Peyer's patch (tissue), 4 donors: ENCODE measurements around the gene NFE2L3. TPM values are rescaled to one million over a fixed set of nuclear protein-coding genes. Genes with fewer than 3 reads are reported as not detected.
"Not testable (repeated sequence)": the region's sequence is repeated elsewhere in the genome, so short reads cannot be mapped to it uniquely, and the experiment has no call there.

Experiments
- DNase-seq, 3 donors: peaks; one replicate each; pipeline ENCODE4 v3.0.0-alpha.2; 2017 to 2019
- H3K27ac ChIP-seq, 4 donors: fragments of 200-600 bp; sonication (generic); one replicate each; pipeline ENCODE4 v1.5.1; 2016 to 2019
- H3K27me3 ChIP-seq, 2 donors: fragments of 200-600 bp; sonication (generic); one replicate each; pipeline ENCODE4 v1.5.1; 2019
- H3K36me3 ChIP-seq, 3 donors: fragments of 200-600 bp; sonication (generic); one replicate each; pipeline ENCODE4 v1.5.1; 2016 to 2019
- H3K4me1 ChIP-seq, 4 donors: fragments of 200-600 bp; sonication (generic); one replicate each; pipeline ENCODE4 v1.5.1; 2016 to 2019
- H3K4me3 ChIP-seq, 4 donors: fragments of 200-600 bp; sonication (generic); 1 replicate in 3 of 4; 2 replicates in 1 of 4; pipeline ENCODE4 v1.5.1; 2016 to 2019; ENCODE audit warnings: mild to moderate bottlenecking in 1 of 4
- H3K9me3 ChIP-seq, 4 donors: fragments of 200-600 bp; sonication (generic); one replicate each; pipeline ENCODE4 v1.5.1; 2016 to 2019; ENCODE audit warnings: mild to moderate bottlenecking in 1 of 4
- CTCF ChIP-seq, 6 experiments: fragments of 450-650 bp in 4 of 6; fragments of 200-600 bp in 2 of 6; sonication (generic) in 1 of 6; IDR thresholded peaks; one replicate each; pipeline ENCODE4 v1.5.1; 2017 to 2019; ENCODE audit warnings: antibody characterized with exemption in 6 of 6, mild to moderate bottlenecking in 3 of 6, moderate library complexity in 1 of 6
- POLR2A ChIP-seq, 2 donors: fragments of 450-650 bp; IDR thresholded peaks; one replicate each; pipeline ENCODE4 v1.5.1; 2017; ENCODE audit warnings: antibody characterized with exemption in 2 of 2, mild to moderate bottlenecking in 2 of 2, moderate library complexity in 2 of 2
- total RNA-seq, 4 donors: library from RNA; depleted of rRNA; stranded (reverse); fragments of >200 nt; gene quantifications; one replicate each; pipeline ENCODE4 v1.1.0, GENCODE V29; 2016

Gene NFE2L3
- total RNA-seq, 4 donors from 2014 or later: 5.3 to 10.5 (median 6.6) TPM

- H3K27ac ChIP-seq: no peak overlapping the region
- no peak for DNase-seq
- H3K36me3 ChIP-seq: no peaks in the 10 kb centered on the region
- TF ChIP-seq POLR2A (IDR thresholded peaks at IDR 0.05) (no peak), CTCF (IDR thresholded peaks at IDR 0.05) (no peak)
- H3K4me1 ChIP-seq: no peaks in the 10 kb centered on the region
- no peaks in the 10 kb centered on the region for H3K27me3 ChIP-seq
- no peaks in the 10 kb centered on the region for H3K9me3 ChIP-seq
- H3K4me3 ChIP-seq: no peak overlapping the region
Observed at GRCh38 chr7:26180792-26181198, 28.8 kb downstream of the NFE2L3 start.

DNA sequence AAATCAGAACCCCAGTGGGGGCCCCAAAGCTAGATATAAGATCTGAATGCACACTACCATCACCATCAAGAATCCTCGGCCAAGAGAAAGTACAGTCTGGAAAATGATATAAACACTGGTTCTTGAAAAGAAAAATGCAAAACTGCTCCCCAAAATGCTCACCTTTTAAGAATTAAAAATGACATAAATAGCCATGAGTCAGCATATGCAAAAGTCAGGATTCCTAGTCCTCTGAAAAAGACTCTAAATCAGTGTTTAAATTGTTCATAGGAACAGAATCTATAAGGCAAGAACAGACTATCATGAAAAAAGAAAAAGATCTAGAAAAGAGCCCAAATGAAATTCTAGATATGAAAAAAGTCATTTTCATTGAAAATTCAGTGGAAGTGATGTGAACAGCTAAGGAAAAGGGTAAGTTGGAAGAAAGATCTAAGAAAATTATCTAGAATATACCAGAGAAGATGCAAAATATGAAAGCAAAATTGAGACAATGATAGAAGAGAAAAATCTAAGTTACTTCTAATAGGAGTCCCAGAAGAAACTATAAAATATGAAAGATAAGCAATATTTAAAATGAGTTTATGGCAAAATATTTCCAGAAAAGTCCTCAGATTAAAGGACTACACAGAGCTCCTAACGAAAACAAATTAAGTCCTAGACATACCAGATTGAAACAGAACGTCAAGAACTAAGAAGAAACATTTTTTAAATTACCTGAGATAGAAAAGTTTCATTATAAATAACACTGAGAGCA lies 29.7 kb downstream of the NFE2L3 start:
- Histone ChIP-seq H3K4me1 (no peaks in the 10 kb centered on the region), H3K9me3 (no peaks in the 10 kb centered on the region), H3K36me3 (peaks cover 0 to 4% (median 0%) of the 10 kb centered on the region in 3 donors), H3K27me3 (no peaks in the 10 kb centered on the region), H3K4me3 (no peak overlapping the region), H3K27ac (no peak overlapping the region)
- DNase-seq: no peak
- TF ChIP-seq CTCF (IDR thresholded peaks at IDR 0.05) (no peak), POLR2A (IDR thresholded peaks at IDR 0.05) (no peak)

- Histone ChIP-seq H3K4me3 (no peak overlapping the region), H3K36me3 (peaks cover 0 to 4% (median 0%) of the 10 kb centered on the region in 3 donors), H3K27ac (no peak overlapping the region), H3K9me3 (no peaks in the 10 kb centered on the region), H3K27me3 (no peaks in the 10 kb centered on the region), H3K4me1 (no peaks in the 10 kb centered on the region)
- no peak for DNase-seq
- TF ChIP-seq CTCF (IDR thresholded peaks at IDR 0.05) (no peak), POLR2A (IDR thresholded peaks at IDR 0.05) (no peak)
Observed at GRCh38 chr7:26182283-26182682, 30.3 kb downstream of the NFE2L3 start.

DNA sequence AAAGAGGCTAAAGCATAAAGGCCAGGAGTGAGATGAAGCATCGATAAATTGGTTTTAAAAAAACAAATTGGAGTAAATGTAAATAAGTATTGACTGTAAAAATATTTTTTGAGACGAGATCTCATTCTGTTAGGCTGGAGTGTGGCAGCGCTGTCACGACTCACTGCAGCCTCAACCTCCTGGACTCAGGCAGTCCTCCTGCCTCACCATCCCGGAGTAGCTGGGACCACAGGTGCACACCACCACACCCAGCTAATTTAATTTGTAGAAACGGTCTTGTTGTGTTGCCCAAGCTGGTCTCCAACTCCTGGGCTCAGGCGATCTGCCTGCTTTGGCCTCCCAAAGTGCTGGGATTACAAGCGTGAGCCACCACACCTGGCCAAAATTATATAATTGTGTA lies 30.7 kb downstream of the NFE2L3 start:
- no peaks in the 10 kb centered on the region for H3K9me3 ChIP-seq
- H3K4me1 ChIP-seq: no peaks in the 10 kb centered on the region
- DNase-seq: no peak
- peaks cover 0 to 4% (median 0%) of the 10 kb centered on the region in 3 donors for H3K36me3 ChIP-seq
- TF ChIP-seq CTCF (IDR thresholded peaks at IDR 0.05): no peak
- H3K4me3 ChIP-seq: no peak overlapping the region
- no peaks in the 10 kb centered on the region for H3K27me3 ChIP-seq
- no peak overlapping the region for H3K27ac ChIP-seq

- no peaks in the 10 kb centered on the region for H3K9me3 ChIP-seq
- H3K27ac ChIP-seq: no peak overlapping the region
- H3K27me3 ChIP-seq: no peaks in the 10 kb centered on the region
- H3K4me1 ChIP-seq: no peaks in the 10 kb centered on the region
- no peak overlapping the region for H3K4me3 ChIP-seq
- DNase-seq: no peak
- TF ChIP-seq POLR2A (IDR thresholded peaks at IDR 0.05) (no peak), CTCF (IDR thresholded peaks at IDR 0.05) (no peak)
- peaks cover 0 to 10% (median 0%) of the 10 kb centered on the region in 3 donors for H3K36me3 ChIP-seq
Observed at GRCh38 chr7:26183545-26184280, 31.7 kb downstream of the NFE2L3 start.

- H3K9me3 ChIP-seq, DNase-seq, H3K4me3 ChIP-seq, H3K4me1 ChIP-seq, H3K27ac ChIP-seq, H3K27me3 ChIP-seq: not testable (repeated sequence)
- H3K36me3 ChIP-seq: peaks cover 0 to 18% (median 0%) of the 10 kb centered on the region in 3 donors
Observed at GRCh38 chr7:26184281-26185101, 32.5 kb downstream of the NFE2L3 start.
